ENCODE measurements around the gene CANX.

- TF ChIP-seq EP300 (IDR thresholded peaks at IDR 0.05; ENCODE audit: low read length): no peak
- TF ChIP-seq ZNF57 (CRISPR knock-in tag; IDR thresholded peaks at IDR 0.05): no peak
- TF ChIP-seq ZNF76 (CRISPR knock-in tag; IDR thresholded peaks at IDR 0.05; ENCODE audit: borderline replicate concordance): no peak
- no peak for TF ChIP-seq CTCF (IDR thresholded peaks at IDR 0.05 in 2 of 3, conservative IDR thresholded peaks at IDR 0.05 in 1 of 3; ENCODE audit: insufficient read depth in 2 of 3, low read depth in 1 of 3, low read length in 3 of 3)
- TF ChIP-seq ADNP (tag; IDR thresholded peaks at IDR 0.05): no peak
- no peak for TF ChIP-seq BRCA1 (IDR thresholded peaks at IDR 0.05)
- TF ChIP-seq BRCA1 (CRISPR knock-in tag; IDR thresholded peaks at IDR 0.05): no peak
- no peak for TF ChIP-seq ZFP30 (CRISPR knock-in tag; IDR thresholded peaks at IDR 0.05; ENCODE audit: borderline replicate concordance)
- TF ChIP-seq ZNF561 (CRISPR knock-in tag; conservative IDR thresholded peaks at IDR 0.05): no peak
These were observed 65.3 kb downstream of the CANX start for GRCh38 chr5:179764056-179764455.
